Stimulated activated naive CD8-positive, alpha-beta T cell treated with anti-CD3 and anti-CD28 coated beads, Interleukin-15, amount 100 ng/mL, for 72 hours (primary cell): ENCODE measurements around the gene GMNN.
"Not testable (repeated sequence)": the region's sequence is repeated elsewhere in the genome, so short reads cannot be mapped to it uniquely, and the experiment has no call there.

ENCODE experiments used
- ATAC-seq: fragments of 150-1000 bp; cut with Tn5 transposase; 2 replicates; pipeline ENCODE4 v1.10.0; 2021; ENCODE audit warnings: mild to moderate bottlenecking, moderate library complexity
- DNase-seq, 2 donors: peaks; one replicate each; pipeline ENCODE4 v3.0.0; 2021 to 2022
- H3K27ac Mint-ChIP-seq, 2 donors: one replicate each; pipeline ENCODE4 v1.8.0; 2022; ENCODE audit warnings: mild to moderate bottlenecking in 2 of 2, mixed read lengths in 2 of 2, moderate library complexity in 2 of 2
- H3K27me3 Mint-ChIP-seq: one replicate; pipeline ENCODE4 v1.8.0; 2022; ENCODE audit warnings: mixed read lengths
- H3K4me1 Mint-ChIP-seq: one replicate; pipeline ENCODE4 v1.8.0; 2022; ENCODE audit warnings: mild to moderate bottlenecking, mixed read lengths
- H3K4me3 Mint-ChIP-seq, 2 donors: one replicate each; pipeline ENCODE4 v1.8.0; 2022; ENCODE audit warnings: mild to moderate bottlenecking in 2 of 2, mixed read lengths in 2 of 2, moderate library complexity in 1 of 2
- H3K9me3 Mint-ChIP-seq, 2 donors: one replicate each; pipeline ENCODE4 v1.8.0; 2022; ENCODE audit warnings: mixed read lengths in 2 of 2

The GMNN gene

DNA sequence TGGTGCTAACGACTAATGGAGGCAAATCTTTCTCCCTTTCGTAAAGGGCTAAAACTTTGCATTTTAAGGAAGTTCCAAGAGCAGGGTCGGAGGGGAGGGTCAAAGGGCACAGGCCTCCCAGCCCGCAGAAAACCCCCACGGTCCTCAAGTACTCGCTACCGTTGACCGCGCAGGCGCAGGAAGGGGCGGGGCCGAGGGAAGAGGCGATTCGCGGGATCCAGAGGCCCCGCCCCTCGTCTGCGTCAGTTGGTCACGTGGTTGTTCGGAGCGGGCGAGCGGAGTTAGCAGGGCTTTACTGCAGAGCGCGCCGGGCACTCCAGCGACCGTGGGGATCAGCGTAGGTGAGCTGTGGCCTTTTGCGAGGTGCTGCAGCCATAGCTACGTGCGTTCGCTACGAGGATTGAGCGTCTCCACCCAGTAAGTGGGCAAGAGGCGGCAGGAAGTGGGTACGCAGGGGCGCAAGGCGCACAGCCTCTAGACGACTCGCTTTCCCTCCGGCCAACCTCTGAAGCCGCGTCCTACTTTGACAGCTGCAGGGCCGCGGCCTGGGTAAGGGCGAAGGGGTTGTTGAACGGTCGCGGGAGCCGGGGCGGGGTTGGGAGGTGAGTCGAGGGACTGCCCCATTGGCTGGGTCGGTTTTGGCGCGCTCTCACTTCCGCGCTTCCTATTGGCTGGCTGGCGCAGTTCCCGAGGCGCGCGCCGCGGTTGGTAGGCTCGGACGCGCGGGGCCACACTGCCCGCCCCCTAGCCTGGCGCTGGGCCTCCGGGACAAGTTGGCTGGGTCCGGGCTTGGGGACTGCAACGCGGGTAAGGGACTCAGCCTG lies at the start of gene GMNN:
Gene GMNN (plus strand): TSS at position 242 of the 824 bp plus-strand sequence. CDS start 2,310 bp downstream, outside the sequence.
- Mint-ChIP-seq H3K9me3 (no peaks in the 10 kb centered on the region), H3K4me1 (peaks cover 28% of the 10 kb centered on the region), H3K4me3 (peak within 1 kb of the TSS; percentile 90 to 98), H3K27ac (peak within 1 kb of the TSS; percentile 97 to 100), H3K27me3 (no peaks in the 10 kb centered on the region)
- peak; percentile 95 for ATAC-seq
- DNase-seq: peak; percentile 96 to 97

DNA sequence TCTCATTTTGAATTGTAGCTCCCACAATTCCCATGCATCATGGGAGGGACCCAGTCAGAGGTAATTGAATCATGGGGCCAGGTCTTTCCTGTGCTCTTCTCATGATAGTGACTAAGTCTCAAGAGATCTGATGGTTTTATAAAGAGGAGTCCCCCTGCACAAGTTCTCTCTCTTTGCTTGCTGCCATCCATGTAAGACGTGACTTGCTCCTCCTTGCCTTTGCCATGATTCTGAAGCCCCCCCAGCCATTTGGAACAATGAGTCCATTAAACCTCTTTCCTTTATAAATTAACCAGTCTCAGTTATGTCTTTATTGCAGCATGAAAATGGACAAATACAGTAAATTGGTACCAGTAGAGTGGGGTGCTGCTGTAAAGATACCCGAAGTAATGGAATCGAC lies 44.1 kb upstream of the GMNN start:
- peaks cover 11% of the 10 kb centered on the region for H3K27me3 Mint-ChIP-seq
- peaks cover 19 to 25% of the 10 kb centered on the region in 2 donors for H3K9me3 Mint-ChIP-seq
- not testable (repeated sequence) for DNase-seq, H3K4me1 Mint-ChIP-seq, ATAC-seq, H3K27ac Mint-ChIP-seq, H3K4me3 Mint-ChIP-seq

DNA sequence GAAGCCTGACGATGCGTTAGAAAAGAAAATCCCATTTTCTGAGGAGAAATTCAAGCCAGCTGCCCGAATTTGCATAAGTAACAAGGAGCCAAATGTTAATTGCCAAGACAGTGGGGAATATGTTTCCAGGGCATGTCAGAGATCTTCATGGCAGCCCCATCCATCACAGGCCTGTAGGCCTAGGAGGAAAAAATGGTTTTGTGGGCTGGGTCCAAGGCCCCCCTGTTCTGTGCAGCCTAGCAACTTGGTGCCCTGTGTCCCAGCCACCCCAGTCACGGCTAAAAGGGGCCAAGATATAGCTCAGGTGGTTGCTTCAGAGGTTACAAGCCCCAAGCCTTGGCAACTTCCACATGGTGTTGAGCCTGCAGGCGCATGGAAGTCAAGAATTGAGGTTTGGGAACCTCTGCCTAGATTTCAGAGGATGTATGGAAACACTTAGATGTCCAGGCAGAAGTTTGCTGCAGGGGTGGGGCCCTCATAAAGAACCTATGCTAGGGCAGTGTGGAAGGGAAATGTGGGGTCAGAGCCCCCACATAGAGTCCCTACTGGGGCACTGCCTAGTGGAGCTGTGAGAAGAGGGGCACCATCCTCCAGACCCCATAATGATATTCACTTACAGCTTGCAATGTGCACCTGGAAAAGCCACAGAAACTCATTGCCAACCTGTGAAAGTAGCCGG lies 43.1 kb upstream of the GMNN start:
- H3K4me3 Mint-ChIP-seq: not testable (repeated sequence)
- H3K27me3 Mint-ChIP-seq: peaks cover 11% of the 10 kb centered on the region

DNA sequence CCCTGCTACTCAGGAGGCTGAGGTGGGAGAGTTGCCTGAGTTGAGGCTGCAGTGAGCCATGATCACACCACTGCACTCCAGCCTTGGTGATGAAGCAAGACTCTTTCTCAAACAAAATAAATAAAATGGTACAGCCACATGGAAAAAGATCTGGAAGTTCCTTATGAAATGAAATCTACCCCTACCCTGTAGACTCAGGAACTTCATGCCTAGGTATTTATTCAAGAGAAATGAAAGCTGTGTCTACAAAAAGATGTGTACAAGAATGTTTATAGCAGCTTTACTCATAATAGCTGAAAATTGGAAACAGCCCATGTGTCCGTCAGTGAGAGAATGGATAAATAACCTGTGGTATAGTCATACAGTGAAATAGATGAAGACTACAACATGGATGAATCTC lies 40.6 kb upstream of the GMNN start:
- DNase-seq: no peak
- H3K27me3 Mint-ChIP-seq: peaks cover 11% of the 10 kb centered on the region
- no peak overlapping the region for H3K4me3 Mint-ChIP-seq
- no peaks in the 10 kb centered on the region for H3K4me1 Mint-ChIP-seq
- peaks cover 19 to 21% of the 10 kb centered on the region in 2 donors for H3K9me3 Mint-ChIP-seq
- H3K27ac Mint-ChIP-seq: no peak overlapping the region
- ATAC-seq: no peak

More for the DNA sequence above, 43.1 kb upstream of the GMNN start:
- not testable (repeated sequence) for H3K27ac Mint-ChIP-seq, H3K4me1 Mint-ChIP-seq, ATAC-seq, DNase-seq
- peaks cover 19 to 25% of the 10 kb centered on the region in 2 donors for H3K9me3 Mint-ChIP-seq

DNA sequence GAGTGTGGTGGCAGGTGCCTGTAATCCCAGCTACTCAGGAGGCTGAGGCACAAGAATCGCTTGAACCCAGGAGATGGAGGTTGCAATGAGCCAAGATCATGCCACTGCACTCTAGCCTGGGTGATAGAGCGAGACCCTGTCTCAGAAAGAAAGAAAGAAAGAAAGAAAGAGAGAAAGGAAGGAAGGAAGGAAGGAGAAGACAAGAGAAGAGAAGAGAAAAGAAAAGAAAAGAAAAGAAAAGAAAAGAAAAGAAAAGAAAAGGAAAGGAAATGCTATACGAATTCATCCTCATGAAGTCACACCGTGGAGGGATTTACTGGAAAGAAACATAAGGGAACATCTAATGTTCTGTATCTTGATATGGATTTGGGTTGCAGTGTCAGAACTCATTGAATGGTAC lies 40.0 kb upstream of the GMNN start:
- ATAC-seq, H3K4me1 Mint-ChIP-seq, H3K4me3 Mint-ChIP-seq, H3K27ac Mint-ChIP-seq, DNase-seq: not testable (repeated sequence)
- peaks cover 11% of the 10 kb centered on the region for H3K27me3 Mint-ChIP-seq
- H3K9me3 Mint-ChIP-seq: peaks cover 16 to 17% of the 10 kb centered on the region in 2 donors

DNA sequence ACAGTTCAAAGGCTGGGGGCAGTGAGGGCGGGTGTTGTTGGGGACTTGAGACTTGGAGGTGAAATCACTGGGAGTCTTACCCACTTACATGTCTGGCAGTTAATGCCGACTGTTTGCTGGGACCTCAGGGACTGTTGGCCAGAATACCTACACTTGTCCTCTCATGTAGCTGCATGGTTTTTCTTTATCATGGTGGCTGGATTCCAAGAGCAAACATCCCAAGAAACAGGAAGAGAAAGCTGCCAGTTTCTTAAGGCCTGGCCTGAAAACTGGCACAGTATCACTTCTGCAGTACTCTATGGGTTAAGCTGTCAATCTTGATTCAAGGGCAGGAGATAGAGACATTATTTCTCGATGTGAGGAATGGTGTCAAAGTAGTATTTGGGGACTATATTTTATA lies 36.0 kb upstream of the GMNN start:
- Mint-ChIP-seq H3K27me3 (peaks cover 11% of the 10 kb centered on the region), H3K27ac (no peak overlapping the region), H3K4me3 (no peak overlapping the region), H3K9me3 (peaks cover 5 to 12% of the 10 kb centered on the region in 2 donors), H3K4me1 (peaks cover 20% of the 10 kb centered on the region)
- no peak for ATAC-seq
- DNase-seq: no peak

DNA sequence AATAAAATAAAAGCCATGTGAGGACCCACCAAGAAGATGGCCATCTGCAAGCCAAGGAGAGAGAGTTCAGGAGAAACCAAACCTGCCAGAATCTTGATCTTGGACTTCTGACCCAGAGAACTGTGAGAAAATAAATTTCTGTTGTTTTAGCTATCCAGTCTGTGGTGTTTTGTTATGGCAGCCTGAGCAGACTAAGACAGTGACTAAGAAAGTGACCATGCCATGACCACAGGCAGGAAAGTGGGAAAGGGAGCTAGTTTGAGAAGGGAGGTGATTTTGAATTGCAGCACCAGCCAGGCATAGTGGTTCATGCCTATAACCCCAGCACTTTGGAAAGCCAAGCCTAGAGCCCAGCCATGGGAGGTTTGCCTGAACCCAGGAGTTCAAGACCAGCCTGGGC lies 33.9 kb upstream of the GMNN start:
- no peaks in the 10 kb centered on the region for H3K27me3 Mint-ChIP-seq
- H3K27ac Mint-ChIP-seq: no peak overlapping the region
- peaks cover 5 to 12% of the 10 kb centered on the region in 2 donors for H3K9me3 Mint-ChIP-seq
- no peak overlapping the region for H3K4me3 Mint-ChIP-seq
- no peak for ATAC-seq
- H3K4me1 Mint-ChIP-seq: peaks cover 26% of the 10 kb centered on the region
- DNase-seq: no peak

DNA sequence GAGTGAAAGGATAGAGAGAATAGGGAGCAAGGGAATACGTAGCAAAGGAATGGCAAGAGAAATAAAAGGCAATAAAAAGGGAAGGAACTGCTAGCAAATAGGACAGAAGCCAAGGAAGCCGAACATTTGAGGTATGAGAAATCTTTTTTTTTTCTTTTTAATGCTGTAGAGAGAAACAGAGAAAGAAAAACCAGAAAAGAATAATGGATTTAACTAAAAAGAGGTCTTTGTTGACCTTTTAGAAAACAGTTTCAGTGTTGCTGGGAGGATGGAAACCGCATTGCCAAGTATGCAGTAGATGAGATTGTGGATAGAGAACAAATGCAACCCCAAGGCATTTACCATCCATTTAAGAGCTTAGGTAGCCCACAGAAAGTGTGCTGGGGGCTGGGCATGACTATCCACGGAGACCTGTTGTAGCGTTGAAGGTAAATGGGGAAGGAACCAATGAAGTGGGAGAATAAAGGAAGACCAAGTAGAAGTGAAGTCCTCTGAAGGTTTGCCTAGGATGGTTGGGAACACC lies 32.5 kb upstream of the GMNN start:
- ATAC-seq: no peak
- no peak for DNase-seq
- peaks cover 5 to 12% of the 10 kb centered on the region in 2 donors for H3K9me3 Mint-ChIP-seq
- peaks cover 26% of the 10 kb centered on the region for H3K4me1 Mint-ChIP-seq
- peak overlapping the region; percentile 39 to 51 for H3K4me3 Mint-ChIP-seq
- no peaks in the 10 kb centered on the region for H3K27me3 Mint-ChIP-seq
- H3K27ac Mint-ChIP-seq: no peak overlapping the region

DNA sequence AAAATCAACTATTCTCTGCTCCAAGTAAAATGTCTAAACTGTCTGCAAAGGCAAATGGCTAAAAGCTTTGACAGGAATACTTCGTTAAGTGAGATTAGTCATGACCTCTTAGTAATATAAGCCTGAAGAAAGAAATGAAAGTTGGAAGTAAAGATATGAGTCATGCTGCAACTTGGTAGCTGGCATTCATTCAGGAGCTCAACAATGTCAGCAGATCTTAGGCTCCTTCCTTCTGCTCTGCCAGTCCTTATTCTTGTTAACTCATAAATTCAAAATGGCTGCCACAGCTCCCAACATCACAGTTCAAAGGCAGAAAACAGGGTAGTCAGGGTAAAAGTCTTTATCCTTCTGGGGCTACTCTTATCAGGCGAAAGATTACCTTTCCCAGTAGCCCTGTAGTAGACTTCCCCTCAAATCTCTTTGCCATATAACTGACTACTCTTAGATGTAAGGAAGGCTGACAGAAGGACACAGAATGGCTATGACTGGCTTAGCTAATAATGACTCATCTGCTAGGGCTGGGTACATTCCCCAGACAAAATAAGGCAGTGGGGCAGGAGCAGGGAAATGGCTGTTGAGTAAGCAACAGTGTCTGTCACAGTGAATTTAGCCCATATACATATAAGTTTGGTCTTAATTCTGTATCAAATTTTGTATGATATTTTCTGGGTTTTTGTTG lies 31.3 kb upstream of the GMNN start:
- Mint-ChIP-seq H3K27me3 (no peaks in the 10 kb centered on the region), H3K4me3 (peak overlapping the region; percentile 57 to 70), H3K27ac (peak overlapping the region in 1 of 2 donors; percentile 38), H3K9me3 (peaks cover 5 to 12% of the 10 kb centered on the region in 2 donors), H3K4me1 (peaks cover 26% of the 10 kb centered on the region)
- ATAC-seq (peak; percentile 96), DNase-seq (peak; percentile 43 to 60)

DNA sequence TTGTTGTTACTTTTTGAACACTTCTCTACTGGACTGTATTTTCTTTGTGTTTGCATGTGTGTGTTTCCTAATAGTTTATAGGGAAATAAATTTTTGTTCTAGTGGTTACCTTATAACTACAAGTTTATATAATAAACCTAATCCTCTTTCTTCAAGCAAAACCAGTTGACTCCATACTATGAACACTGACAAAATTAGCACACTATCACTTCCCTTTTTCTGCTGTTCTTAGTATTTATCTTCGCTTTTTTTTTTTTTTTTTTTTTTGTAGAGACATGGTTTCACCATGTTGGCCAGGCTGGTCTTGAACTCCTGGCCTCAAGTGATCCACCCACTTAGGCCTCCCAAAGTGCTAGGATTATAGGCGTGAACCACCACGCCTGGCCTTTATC lies 30.8 kb upstream of the GMNN start:
- Mint-ChIP-seq H3K27ac (peak overlapping the region in 1 of 2 donors; percentile 72), H3K9me3 (peaks cover 5 to 12% of the 10 kb centered on the region in 2 donors), H3K4me3 (peak overlapping the region in 1 of 2 donors; percentile 70), H3K4me1 (peaks cover 26% of the 10 kb centered on the region), H3K27me3 (peaks cover 3% of the 10 kb centered on the region)
- DNase-seq (no peak), ATAC-seq (no peak)

DNA sequence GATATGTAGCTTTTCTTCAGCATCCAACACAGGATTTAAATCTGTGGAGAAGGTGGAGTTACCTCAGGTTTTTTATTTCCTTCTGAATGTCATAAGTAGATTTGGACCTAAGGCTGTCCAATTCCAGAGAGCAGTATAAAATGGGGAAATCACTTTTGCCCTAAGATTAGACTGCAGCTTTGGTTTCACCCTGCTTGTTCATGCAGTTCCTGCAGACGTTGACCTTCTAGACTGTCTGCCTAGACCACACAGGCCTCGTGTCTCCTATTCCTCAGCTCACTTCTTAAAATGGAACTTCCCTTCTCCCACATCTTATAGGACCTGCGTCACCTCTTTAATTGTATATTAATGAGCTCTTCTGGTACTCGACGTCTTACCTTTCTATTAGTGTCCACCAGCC lies 29.8 kb upstream of the GMNN start:
- H3K27me3 Mint-ChIP-seq: peaks cover 9% of the 10 kb centered on the region
- H3K4me3 Mint-ChIP-seq: no peak overlapping the region
- ATAC-seq (no peak), DNase-seq (no peak)
- H3K27ac Mint-ChIP-seq: peak overlapping the region in 1 of 2 donors; percentile 6
- peaks cover 5 to 9% of the 10 kb centered on the region in 2 donors for H3K9me3 Mint-ChIP-seq
- H3K4me1 Mint-ChIP-seq: peaks cover 26% of the 10 kb centered on the region

DNA sequence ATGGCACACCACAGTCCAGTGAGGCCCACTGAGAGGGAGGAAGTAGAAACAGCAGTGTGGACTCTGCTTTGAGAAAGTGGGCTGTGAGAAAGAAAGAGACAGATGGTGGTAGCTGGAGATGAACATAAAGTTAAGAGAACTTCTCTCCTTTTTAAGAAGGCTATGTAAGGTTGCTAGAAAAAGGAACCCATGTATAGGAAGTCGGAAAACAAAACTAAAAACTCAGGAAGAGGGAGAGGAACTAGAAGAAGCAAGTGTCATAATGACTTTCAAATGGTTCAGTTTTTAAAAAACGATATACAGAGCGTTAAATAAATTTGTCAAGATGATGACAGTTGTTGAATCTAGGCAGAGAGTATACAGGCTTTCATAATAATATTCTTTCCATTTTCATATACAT lies 25.4 kb upstream of the GMNN start:
- ATAC-seq (no peak), DNase-seq (no peak)
- no peak overlapping the region for H3K4me3 Mint-ChIP-seq

DNA sequence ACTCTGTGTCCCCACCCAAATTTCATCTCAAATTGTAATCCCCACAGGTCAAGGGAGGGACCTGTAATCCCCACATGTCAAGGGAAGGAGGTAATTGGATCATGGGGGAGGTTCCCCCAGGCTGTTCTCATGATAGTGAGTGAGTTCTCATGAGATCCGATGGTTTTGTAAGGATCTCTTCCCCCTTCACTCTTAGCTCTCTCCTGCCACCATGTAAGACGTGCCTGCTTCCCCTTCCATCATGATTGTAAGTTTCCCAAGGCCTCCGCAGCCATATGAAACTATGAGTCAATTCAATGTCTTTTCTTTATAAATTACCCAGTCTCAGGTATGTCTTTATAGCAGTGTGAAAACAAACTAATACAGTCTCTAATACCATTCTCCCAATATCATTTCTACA lies 23.9 kb upstream of the GMNN start:
- not testable (repeated sequence) for DNase-seq, H3K27ac Mint-ChIP-seq, ATAC-seq

More for the DNA sequence above, 25.4 kb upstream of the GMNN start:
- no peak overlapping the region for H3K27ac Mint-ChIP-seq
- H3K4me1 Mint-ChIP-seq: no peaks in the 10 kb centered on the region
- peaks cover 5 to 9% of the 10 kb centered on the region in 2 donors for H3K9me3 Mint-ChIP-seq
- peaks cover 20% of the 10 kb centered on the region for H3K27me3 Mint-ChIP-seq

DNA sequence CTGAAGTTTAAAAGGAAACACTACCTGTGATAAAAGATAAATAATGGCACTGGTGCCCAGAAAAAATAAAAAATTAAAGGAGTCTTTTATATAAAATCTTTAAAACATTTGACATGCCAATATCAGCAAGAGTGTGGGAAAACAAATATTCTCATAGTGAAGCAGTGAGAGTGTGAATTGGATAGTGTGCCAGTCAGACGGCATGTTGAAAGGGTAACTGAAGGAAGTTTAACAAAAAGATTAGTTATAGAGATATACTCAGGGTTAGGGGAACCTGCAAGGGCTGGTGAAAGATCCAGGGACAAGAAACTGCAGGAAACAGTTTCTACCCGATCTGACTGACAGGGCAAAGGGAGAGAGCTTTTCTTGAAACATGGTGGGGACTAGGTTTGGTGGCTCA lies 22.2 kb upstream of the GMNN start:
- no peak overlapping the region for H3K27ac Mint-ChIP-seq
- no peaks in the 10 kb centered on the region for H3K4me1 Mint-ChIP-seq

More for the DNA sequence above, 23.9 kb upstream of the GMNN start:
- Mint-ChIP-seq H3K9me3 (peaks cover 5 to 12% of the 10 kb centered on the region in 2 donors), H3K27me3 (peaks cover 20% of the 10 kb centered on the region)
- H3K4me3 Mint-ChIP-seq, H3K4me1 Mint-ChIP-seq: not testable (repeated sequence)

DNA sequence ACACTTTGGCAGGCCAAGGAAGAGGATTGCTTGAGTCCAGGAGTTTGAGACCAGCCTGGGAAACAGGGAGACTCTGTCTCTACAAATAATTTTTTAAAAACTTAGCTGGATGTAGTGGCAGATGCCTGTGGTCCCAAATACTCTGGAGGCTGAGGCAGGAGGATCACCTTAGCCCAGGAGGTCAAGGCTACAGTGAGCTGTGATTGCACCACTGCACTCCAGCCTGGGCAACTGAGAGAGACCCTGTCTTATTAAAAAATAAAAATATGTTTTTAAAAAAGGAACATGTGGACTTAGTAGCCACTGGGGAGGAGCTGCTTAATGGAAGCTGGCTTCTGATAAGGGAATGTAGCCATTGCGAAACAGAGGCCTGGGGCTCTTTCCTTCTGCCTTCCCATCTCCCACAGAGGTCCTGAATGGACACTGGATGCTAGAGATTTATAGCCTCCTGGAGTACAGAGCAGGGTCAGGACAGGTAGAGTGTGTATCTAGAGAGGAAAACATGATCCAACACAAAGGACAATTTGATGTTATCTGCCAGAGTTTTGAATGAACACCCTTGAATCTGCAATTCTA lies 21.7 kb upstream of the GMNN start:
- Mint-ChIP-seq H3K4me1 (no peaks in the 10 kb centered on the region), H3K4me3 (no peak overlapping the region), H3K27me3 (peaks cover 20% of the 10 kb centered on the region), H3K27ac (no peak overlapping the region), H3K9me3 (peaks cover 5 to 12% of the 10 kb centered on the region in 2 donors)
- DNase-seq (no peak), ATAC-seq (no peak)

More for the DNA sequence above, 22.2 kb upstream of the GMNN start:
- Mint-ChIP-seq H3K4me3 (no peak overlapping the region), H3K27me3 (peaks cover 20% of the 10 kb centered on the region), H3K9me3 (peaks cover 5 to 12% of the 10 kb centered on the region in 2 donors)
- DNase-seq (no peak), ATAC-seq (no peak)
